Measurements from ENCODE around the gene SIVA1.

SIVA1 gene

DNA sequence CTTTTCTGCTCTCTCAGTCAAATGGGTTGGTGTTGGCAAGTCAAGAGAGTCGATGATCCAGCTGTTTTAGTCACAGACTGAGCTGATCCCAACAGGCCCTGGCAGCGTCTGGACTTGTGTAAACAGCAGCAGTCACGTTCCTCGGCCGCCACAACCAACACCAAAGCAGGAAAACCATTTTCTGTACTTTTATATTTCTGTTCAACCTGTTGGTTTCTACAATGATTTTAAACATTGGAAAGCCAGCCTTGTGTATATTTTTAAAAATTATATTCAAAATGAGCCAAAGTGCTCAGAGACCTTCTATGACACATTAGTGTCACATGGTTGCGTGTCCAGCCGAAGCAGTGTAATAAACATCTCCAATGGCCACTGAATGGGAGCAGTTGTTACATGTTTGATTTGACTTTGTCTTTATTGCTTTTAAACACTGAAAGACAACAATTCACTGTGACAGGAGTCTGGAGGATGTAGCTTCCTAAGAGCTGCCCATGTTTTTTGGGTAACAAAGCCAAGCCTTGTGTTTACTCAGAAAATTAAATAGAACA lies 5.9 kb upstream of the SIVA1 start:
- TF ChIP-seq ZNF565 (CRISPR knock-in tag; conservative IDR thresholded peaks at IDR 0.05; ENCODE audit: low read depth) (no peak), ZFP30 (CRISPR knock-in tag; IDR thresholded peaks at IDR 0.05) (no peak), ZC3H10 (CRISPR knock-in tag; IDR thresholded peaks at IDR 0.05) (no peak), SNAI2 (CRISPR knock-in tag; IDR thresholded peaks at IDR 0.05) (no peak), ZNF8 (CRISPR knock-in tag; IDR thresholded peaks at IDR 0.05) (no peak), OSR1 (CRISPR knock-in tag; IDR thresholded peaks at IDR 0.05) (no peak), TOX (CRISPR knock-in tag; IDR thresholded peaks at IDR 0.05; ENCODE audit: borderline replicate concordance) (no peak), CSDC2 (CRISPR knock-in tag; IDR thresholded peaks at IDR 0.05) (no peak), ESRRG (CRISPR knock-in tag; IDR thresholded peaks at IDR 0.05) (no peak), BACH2 (CRISPR knock-in tag; IDR thresholded peaks at IDR 0.05; ENCODE audit: borderline replicate concordance) (no peak), ZFP3 (CRISPR knock-in tag; IDR thresholded peaks at IDR 0.05) (no peak), RARB (CRISPR knock-in tag; IDR thresholded peaks at IDR 0.05) (no peak), ARNTL (CRISPR knock-in tag; IDR thresholded peaks at IDR 0.05; ENCODE audit: borderline replicate concordance, low read depth) (no peak), GLIS3 (CRISPR knock-in tag; IDR thresholded peaks at IDR 0.05) (no peak)
- TF ChIP-seq, protein P1, sequence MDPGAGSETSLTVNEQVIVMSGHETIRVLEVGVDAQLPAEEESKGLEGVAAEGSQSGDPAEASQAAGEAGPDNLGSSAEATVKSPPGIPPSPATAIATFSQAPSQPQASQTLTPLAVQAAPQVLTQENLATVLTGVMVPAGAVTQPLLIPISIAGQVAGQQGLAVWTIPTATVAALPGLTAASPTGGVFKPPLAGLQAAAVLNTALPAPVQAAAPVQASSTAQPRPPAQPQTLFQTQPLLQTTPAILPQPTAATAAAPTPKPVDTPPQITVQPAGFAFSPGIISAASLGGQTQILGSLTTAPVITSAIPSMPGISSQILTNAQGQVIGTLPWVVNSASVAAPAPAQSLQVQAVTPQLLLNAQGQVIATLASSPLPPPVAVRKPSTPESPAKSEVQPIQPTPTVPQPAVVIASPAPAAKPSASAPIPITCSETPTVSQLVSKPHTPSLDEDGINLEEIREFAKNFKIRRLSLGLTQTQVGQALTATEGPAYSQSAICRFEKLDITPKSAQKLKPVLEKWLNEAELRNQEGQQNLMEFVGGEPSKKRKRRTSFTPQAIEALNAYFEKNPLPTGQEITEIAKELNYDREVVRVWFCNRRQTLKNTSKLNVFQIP (CRISPR knock-in tag; IDR thresholded peaks at IDR 0.05; ENCODE audit: borderline replicate concordance, low read depth) = no peak
- TF ChIP-seq, protein P2, sequence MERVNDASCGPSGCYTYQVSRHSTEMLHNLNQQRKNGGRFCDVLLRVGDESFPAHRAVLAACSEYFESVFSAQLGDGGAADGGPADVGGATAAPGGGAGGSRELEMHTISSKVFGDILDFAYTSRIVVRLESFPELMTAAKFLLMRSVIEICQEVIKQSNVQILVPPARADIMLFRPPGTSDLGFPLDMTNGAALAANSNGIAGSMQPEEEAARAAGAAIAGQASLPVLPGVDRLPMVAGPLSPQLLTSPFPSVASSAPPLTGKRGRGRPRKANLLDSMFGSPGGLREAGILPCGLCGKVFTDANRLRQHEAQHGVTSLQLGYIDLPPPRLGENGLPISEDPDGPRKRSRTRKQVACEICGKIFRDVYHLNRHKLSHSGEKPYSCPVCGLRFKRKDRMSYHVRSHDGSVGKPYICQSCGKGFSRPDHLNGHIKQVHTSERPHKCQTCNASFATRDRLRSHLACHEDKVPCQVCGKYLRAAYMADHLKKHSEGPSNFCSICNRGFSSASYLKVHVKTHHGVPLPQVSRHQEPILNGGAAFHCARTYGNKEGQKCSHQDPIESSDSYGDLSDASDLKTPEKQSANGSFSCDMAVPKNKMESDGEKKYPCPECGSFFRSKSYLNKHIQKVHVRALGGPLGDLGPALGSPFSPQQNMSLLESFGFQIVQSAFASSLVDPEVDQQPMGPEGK (CRISPR knock-in tag; IDR thresholded peaks at IDR 0.05; ENCODE audit: borderline replicate concordance) = no peak
- TF ChIP-seq, protein P3, sequence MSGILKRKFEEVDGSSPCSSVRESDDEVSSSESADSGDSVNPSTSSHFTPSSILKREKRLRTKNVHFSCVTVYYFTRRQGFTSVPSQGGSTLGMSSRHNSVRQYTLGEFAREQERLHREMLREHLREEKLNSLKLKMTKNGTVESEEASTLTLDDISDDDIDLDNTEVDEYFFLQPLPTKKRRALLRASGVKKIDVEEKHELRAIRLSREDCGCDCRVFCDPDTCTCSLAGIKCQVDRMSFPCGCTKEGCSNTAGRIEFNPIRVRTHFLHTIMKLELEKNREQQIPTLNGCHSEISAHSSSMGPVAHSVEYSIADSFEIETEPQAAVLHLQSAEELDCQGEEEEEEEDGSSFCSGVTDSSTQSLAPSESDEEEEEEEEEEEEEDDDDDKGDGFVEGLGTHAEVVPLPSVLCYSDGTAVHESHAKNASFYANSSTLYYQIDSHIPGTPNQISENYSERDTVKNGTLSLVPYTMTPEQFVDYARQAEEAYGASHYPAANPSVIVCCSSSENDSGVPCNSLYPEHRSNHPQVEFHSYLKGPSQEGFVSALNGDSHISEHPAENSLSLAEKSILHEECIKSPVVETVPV (CRISPR knock-in tag; IDR thresholded peaks at IDR 0.05) = no peak
- TF ChIP-seq, protein P4, sequence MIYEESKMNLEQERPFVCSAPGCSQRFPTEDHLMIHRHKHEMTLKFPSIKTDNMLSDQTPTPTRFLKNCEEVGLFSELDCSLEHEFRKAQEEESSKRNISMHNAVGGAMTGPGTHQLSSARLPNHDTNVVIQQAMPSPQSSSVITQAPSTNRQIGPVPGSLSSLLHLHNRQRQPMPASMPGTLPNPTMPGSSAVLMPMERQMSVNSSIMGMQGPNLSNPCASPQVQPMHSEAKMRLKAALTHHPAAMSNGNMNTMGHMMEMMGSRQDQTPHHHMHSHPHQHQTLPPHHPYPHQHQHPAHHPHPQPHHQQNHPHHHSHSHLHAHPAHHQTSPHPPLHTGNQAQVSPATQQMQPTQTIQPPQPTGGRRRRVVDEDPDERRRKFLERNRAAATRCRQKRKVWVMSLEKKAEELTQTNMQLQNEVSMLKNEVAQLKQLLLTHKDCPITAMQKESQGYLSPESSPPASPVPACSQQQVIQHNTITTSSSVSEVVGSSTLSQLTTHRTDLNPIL (CRISPR knock-in tag; IDR thresholded peaks at IDR 0.05; ENCODE audit: low read depth) = no peak
- no peak for ATAC-seq

DNA sequence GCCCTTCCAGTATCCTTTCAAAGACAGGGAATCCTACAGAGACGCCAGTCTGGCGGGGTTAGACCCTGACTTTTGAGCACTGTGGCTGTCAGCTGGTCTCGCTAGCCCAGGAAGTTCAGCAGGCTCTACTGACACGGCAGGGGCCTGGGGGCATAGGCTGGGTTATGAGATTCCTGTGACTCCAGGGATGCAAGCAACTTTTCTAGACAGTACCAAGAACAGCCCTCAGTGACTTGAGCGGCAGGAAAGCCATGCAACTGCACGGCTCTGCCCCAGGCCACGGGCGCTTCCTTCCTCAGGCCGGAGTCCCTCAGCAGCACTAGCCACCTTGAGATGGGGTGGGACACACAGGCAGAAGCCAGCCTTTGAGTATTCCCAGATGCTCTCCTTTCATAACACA lies 5.1 kb upstream of the SIVA1 start:
- TF ChIP-seq, protein P2 (CRISPR knock-in tag; IDR thresholded peaks at IDR 0.05; ENCODE audit: borderline replicate concordance) = no peak
- TF ChIP-seq ZNF70 (CRISPR knock-in tag; IDR thresholded peaks at IDR 0.05) (no peak), ESRRG (CRISPR knock-in tag; IDR thresholded peaks at IDR 0.05) (no peak), BACH2 (CRISPR knock-in tag; IDR thresholded peaks at IDR 0.05; ENCODE audit: borderline replicate concordance) (no peak), GLIS3 (CRISPR knock-in tag; IDR thresholded peaks at IDR 0.05) (no peak), OSR1 (CRISPR knock-in tag; IDR thresholded peaks at IDR 0.05) (no peak), CSDC2 (CRISPR knock-in tag; IDR thresholded peaks at IDR 0.05) (no peak), ZC3H10 (CRISPR knock-in tag; IDR thresholded peaks at IDR 0.05) (no peak), TOX (CRISPR knock-in tag; IDR thresholded peaks at IDR 0.05; ENCODE audit: borderline replicate concordance) (no peak), ARNTL (CRISPR knock-in tag; IDR thresholded peaks at IDR 0.05; ENCODE audit: borderline replicate concordance, low read depth) (no peak), ISL1 (CRISPR knock-in tag; IDR thresholded peaks at IDR 0.05) (no peak), ZNF565 (CRISPR knock-in tag; conservative IDR thresholded peaks at IDR 0.05; ENCODE audit: low read depth) (no peak), PPARA (CRISPR knock-in tag; IDR thresholded peaks at IDR 0.05; ENCODE audit: borderline replicate concordance) (no peak), ZNF8 (CRISPR knock-in tag; IDR thresholded peaks at IDR 0.05) (no peak), ZFP30 (CRISPR knock-in tag; IDR thresholded peaks at IDR 0.05) (no peak)
- TF ChIP-seq, protein P3 (CRISPR knock-in tag; IDR thresholded peaks at IDR 0.05) = no peak
- TF ChIP-seq, protein P5, sequence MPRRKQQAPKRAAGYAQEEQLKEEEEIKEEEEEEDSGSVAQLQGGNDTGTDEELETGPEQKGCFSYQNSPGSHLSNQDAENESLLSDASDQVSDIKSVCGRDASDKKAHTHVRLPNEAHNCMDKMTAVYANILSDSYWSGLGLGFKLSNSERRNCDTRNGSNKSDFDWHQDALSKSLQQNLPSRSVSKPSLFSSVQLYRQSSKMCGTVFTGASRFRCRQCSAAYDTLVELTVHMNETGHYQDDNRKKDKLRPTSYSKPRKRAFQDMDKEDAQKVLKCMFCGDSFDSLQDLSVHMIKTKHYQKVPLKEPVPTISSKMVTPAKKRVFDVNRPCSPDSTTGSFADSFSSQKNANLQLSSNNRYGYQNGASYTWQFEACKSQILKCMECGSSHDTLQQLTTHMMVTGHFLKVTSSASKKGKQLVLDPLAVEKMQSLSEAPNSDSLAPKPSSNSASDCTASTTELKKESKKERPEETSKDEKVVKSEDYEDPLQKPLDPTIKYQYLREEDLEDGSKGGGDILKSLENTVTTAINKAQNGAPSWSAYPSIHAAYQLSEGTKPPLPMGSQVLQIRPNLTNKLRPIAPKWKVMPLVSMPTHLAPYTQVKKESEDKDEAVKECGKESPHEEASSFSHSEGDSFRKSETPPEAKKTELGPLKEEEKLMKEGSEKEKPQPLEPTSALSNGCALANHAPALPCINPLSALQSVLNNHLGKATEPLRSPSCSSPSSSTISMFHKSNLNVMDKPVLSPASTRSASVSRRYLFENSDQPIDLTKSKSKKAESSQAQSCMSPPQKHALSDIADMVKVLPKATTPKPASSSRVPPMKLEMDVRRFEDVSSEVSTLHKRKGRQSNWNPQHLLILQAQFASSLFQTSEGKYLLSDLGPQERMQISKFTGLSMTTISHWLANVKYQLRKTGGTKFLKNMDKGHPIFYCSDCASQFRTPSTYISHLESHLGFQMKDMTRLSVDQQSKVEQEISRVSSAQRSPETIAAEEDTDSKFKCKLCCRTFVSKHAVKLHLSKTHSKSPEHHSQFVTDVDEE (CRISPR knock-in tag; IDR thresholded peaks at IDR 0.05) = no peak
- TF ChIP-seq, protein P4 (CRISPR knock-in tag; IDR thresholded peaks at IDR 0.05; ENCODE audit: low read depth) = no peak
- ATAC-seq = no peak

Measured in SK-N-SH treated with all-trans-retinoic acid at 6 μM for 48 hours (cell line).